ENCODE data around the gene WDR1.

GRCh38 chr4:10066670-10067651 lies 49.6 kb downstream of the WDR1 start:
- no peak for TF ChIP-seq CTCF (CRISPR knock-in tag; IDR thresholded peaks at IDR 0.05)
- TF ChIP-seq ATF1 (CRISPR knock-in tag; IDR thresholded peaks at IDR 0.05) = no peak
- no peak for TF ChIP-seq TCF7 (IDR thresholded peaks at IDR 0.05; ENCODE audit: low read depth)
- TF ChIP-seq ZNF354B (CRISPR knock-in tag; IDR thresholded peaks at IDR 0.05) = no peak
- no peak for TF ChIP-seq SIN3A (IDR thresholded peaks at IDR 0.05; ENCODE audit: borderline replicate concordance, low read depth, low read length)
- TF ChIP-seq ZBTB7A (CRISPR knock-in tag; IDR thresholded peaks at IDR 0.05) = no peak
- no peak for TF ChIP-seq ZBTB33 (CRISPR knock-in tag; IDR thresholded peaks at IDR 0.05)
- no peak for TF ChIP-seq ZNF232 (CRISPR knock-in tag; IDR thresholded peaks at IDR 0.05; ENCODE audit: borderline replicate concordance)
- no peak for TF ChIP-seq ETS1 (CRISPR knock-in tag; IDR thresholded peaks at IDR 0.05)
- TF ChIP-seq NR1H2 (CRISPR knock-in tag; IDR thresholded peaks at IDR 0.05; ENCODE audit: borderline replicate concordance, low read depth) = no peak
- TF ChIP-seq CEBPB (IDR thresholded peaks at IDR 0.05; ENCODE audit: borderline replicate concordance, low read depth, low read length) = no peak
